Measurements from ENCODE around the gene RCAN2. TPM values are rescaled to one million over a fixed set of nuclear protein-coding genes. Genes with fewer than 3 reads are reported as not detected.

Gene RCAN2
- total RNA-seq, 1 experiment from 2014 or later: not detected

DNA sequence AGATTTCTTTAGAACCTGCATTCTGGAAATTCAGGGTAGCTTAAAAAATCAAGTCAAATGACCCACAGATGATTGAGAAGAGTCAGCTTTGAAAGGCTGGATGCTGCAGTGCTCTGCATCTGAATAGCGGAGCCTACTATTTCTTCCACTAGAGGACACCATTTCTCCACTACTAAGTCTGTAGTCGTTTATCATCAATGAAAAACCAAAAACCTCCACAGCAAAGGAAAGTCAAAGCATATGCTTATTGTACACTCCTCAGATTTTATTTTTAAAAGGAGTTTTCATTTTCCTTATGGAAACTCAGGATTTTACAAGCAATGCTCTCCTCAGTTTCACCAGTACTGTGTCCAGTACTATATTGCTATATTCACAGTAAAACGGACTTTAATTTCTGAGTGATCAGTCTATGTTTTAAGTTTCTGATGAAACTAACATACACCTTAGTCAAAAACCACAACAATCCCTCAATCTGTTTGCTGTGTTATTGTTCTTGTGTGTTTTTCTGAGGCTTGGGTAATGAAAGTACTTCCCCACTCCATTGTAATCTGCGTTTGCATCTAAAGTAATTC, 269.9 kb downstream of the RCAN2 start:
- in situ Hi-C loops (cut with HindIII; ENCODE audit: low pct_unique_long_range_greater_than_20kb, low sequenced_read_pairs): no loop called here
- peak; percentile 6 for DNase-seq (ENCODE audit: low read depth)

DNA sequence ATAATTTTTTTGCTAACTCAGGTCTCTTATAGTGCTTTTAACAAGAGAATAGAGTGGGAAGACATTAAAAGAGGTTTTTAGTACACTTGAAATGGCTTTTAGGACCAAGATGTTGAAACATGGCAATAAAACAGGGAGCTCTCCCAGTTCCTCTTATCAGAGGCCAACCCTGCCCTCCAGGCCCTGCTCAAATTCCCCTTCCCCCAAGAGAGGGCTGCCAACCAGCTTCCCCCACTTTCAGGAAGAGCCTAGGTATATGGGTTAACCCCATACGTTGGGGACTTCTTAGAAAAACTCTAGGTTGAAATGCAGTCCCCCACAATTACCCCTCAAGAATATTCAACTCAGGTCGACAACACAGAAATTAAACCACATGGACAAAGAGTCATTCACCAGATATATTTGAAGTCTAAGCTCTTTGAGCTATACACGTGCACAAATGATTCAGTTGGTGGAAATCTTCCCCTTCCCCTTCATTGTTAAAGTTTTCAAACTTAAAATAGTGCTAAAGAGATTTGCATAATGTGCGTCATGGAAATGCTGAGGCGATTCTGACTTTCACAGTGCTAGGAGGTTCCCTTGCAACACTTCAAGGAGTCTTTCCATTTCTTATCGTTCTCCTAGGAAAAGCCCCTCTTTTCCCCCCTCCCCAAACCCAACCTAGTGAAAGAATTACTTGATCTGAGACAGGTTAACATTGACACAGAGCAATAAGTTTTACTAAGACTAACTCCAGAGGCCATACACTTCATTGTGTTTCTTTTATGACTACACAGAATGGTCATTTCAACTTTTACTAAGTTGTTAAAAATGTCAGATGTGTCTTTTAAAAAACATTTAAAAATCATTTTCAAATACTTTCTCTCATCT, 270.7 kb downstream of the RCAN2 start:
- in situ Hi-C loops (cut with HindIII; ENCODE audit: low pct_unique_long_range_greater_than_20kb, low sequenced_read_pairs): no loop called here

DNA sequence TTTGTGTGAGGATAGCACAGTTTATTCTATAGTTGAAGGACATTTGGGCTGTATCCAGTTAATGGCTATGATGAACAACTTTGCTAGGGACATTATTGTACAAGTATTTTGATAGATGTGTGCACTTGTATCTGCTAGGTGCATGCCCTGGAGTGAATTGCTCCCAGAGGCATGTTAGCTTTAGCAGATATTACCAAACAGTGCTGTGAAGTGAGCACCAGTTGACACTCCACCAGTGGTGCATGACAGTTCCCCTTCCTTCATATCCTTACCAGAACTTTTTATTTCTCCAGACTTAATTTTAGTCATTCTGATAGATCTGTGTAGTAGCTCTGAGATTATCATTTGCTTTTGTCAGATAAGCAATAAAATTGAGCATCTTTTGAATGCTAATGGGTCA, 271.6 kb downstream of the RCAN2 start:
- DNase-seq (ENCODE audit: low read depth): no peak
- in situ Hi-C loops (cut with HindIII; ENCODE audit: low pct_unique_long_range_greater_than_20kb, low sequenced_read_pairs): no loop called here

More for the DNA sequence above, 270.7 kb downstream of the RCAN2 start:
- DNase-seq (ENCODE audit: low read depth): no peak

DNA sequence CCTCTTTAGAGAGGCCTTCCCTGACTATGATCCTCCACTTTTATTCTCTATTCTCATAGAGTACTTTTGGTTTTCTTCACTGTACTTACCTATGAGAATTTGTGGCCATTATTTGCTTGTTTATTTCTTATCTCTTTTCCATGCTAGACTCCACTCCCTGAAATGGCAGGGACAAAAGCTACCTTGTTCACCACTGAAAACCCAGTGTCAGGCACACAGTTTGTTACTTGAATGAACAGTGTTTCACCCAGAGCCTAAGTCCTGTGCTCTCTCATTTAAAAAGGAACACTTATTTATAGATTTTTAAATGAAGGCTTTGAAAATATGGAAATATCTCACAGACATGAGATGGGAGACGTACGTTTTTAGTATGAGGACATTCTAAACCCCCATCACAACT, 272.8 kb downstream of the RCAN2 start:
- no peak for DNase-seq (ENCODE audit: low read depth)
- in situ Hi-C loops (cut with HindIII; ENCODE audit: low pct_unique_long_range_greater_than_20kb, low sequenced_read_pairs): no loop called here

DNA sequence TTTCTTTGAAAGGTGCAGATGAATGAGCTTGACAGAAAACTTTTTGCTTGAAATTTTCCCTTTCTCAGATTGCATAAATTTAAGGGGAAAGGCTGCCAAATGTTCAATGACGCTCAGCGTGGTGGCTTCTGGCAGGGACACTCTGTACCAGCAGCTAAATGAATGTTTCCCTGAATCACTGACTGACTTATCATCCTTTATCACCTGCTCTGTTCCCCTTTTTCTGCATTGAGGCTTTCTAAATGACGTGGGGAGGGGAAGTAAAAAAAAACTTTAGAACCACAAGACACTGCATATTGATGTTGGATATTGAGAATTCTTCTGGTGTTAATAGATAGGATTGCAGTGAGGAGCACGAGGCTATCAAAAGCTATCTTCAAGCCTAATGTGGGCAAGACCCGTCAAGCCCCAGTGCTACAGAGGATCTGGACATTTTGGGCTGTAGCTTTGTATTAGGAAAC, 273.5 kb downstream of the RCAN2 start:
- in situ Hi-C loops (cut with HindIII; ENCODE audit: low pct_unique_long_range_greater_than_20kb, low sequenced_read_pairs): no loop called here
- DNase-seq (ENCODE audit: low read depth): no peak

DNA sequence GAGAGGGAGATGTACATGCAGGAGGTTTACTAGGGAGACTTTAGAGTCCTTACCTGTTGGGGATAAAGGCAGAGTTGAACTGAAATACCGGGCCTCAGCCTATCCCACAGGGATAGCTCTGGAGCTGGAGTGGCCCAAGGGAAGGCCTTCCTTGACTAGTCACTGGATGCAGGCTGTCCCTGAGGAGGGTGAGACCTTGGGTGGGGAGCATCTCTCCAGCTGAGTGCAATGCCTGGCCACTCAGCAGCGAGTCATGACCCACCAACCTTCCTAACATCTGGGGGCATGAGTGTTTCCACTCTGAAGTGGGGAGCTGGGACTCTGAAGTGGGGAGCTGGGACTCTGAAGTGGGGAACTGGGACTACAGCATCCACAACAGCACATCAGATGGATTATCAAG, 274.4 kb downstream of the RCAN2 start:
- in situ Hi-C loops (cut with HindIII; ENCODE audit: low pct_unique_long_range_greater_than_20kb, low sequenced_read_pairs): no loop called here
- DNase-seq (ENCODE audit: low read depth): no peak

DNA sequence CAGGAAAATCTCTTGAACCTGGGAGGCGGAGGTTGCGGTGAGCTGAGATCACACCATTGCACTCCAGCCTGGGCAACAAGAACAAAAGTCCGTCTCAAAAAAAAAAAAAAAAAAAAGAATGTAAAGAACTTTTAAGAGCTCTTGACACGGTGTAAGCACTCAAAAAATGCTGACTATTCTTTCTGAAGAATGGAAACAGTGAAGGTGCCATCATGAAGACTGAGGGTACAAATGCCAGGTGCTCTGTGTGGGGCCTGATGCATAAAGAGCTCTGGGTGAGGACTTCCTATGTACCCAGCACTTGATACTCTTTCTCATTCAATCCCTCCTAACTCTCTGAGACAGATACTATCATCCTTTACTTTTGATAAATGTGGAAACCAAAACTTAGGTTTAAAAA, 275.5 kb downstream of the RCAN2 start:
- in situ Hi-C loops (cut with HindIII; ENCODE audit: low pct_unique_long_range_greater_than_20kb, low sequenced_read_pairs): no loop called here
- DNase-seq (ENCODE audit: low read depth): no peak

DNA sequence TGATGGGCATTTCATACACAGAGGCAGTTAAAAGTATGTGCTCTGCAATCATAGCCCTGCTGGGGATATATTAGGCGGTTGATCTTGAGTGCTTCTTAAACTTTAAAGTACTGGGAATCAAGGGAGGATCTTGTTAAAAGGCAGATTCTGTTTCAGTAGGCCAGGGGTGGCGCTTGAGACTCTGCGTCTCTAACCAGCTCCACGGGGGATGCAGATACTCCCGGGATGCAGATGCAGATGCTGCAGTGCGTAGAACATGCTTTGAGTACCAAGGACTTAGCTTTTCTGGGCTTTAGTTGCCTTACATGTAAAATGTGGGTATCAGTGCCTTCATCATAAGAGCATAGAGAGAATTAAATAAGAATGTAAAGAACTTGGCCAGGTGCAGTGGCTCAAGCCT, 276.0 kb downstream of the RCAN2 start:
- in situ Hi-C loops (cut with HindIII; ENCODE audit: low pct_unique_long_range_greater_than_20kb, low sequenced_read_pairs): no loop called here

DNA sequence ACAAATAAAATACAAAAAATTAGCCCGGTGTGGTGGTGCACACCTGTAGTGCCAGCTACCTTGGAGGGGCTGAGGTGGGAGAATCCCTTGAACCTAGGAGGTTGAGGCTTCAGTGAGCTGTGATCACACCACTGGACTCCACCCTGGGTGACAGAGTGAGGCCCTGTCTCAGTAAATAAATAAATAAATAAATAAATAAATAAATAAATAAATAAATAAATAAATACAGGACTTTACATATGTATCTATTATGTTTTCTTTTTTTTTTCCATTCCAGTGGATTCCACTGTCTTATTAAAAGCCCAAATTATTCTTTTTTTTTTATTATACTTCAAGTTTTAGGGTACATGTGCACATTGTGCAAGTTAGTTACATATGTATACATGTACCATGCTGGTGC, 279.3 kb downstream of the RCAN2 start:
- no peak for DNase-seq (ENCODE audit: low read depth)
- in situ Hi-C loops (cut with HindIII; ENCODE audit: low pct_unique_long_range_greater_than_20kb, low sequenced_read_pairs): no loop called here

More for the DNA sequence above, 276.0 kb downstream of the RCAN2 start:
- no peak for DNase-seq (ENCODE audit: low read depth)

DNA sequence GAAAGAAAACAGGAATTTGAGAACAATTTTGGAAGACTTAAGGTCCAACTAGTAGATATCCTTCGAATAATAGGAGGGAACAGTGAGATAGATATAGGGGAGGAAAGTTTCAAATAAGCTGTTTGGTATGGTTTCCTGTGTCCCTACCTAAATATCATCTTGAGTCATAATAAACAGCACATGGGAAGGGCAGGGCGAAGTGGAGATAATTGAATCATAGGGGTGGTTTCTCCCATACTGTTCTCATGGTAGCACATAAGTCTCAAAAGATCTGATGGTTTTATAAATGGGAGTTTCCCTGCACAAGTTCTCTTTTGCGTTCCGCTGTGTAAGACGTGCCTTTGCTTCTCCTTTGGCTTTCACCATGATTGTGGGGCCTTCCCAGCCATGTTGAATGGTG, 281.0 kb downstream of the RCAN2 start:
- no peak for DNase-seq (ENCODE audit: low read depth)
- in situ Hi-C loops (cut with HindIII; ENCODE audit: low pct_unique_long_range_greater_than_20kb, low sequenced_read_pairs): no loop called here

DNA sequence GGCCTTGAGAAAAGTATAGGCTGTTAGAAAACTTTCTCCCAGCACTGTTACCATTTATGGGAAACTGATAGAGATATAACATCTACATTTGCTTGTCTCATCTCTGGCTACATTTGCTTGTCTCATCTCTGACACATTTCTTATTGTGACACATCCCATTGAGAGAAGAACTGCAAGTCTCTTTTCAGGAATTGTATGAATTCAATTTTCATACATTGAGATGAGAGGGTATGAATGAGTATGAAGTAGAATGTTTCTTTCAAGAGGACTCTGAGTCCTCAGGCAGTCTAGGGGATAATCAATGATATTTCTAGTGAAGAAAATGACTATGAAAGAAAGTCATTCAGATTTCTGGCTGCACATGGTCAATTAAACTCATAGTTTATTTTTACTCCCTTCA, 282.9 kb downstream of the RCAN2 start:
- in situ Hi-C loops (cut with HindIII; ENCODE audit: low pct_unique_long_range_greater_than_20kb, low sequenced_read_pairs): no loop called here
- DNase-seq (ENCODE audit: low read depth): no peak

DNA sequence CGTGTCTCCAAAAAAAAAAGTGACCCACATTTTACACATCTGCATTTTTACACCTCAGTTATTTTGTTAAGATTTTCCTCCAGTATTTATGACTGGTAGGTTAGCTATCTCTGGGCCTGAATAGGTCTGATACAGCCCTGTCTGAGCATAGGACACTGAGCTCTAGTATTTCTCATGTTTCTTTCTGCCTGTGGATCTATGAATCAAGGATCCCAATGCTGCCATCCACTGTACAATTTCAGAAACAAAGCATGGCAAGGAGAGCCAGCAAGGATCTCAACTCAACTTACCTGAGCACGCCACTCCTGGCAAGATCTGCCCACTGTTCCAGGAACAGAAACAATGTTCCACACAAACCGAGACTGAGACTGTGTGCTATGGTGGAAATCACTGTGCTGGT, 284.1 kb downstream of the RCAN2 start:
- in situ Hi-C loops (cut with HindIII; ENCODE audit: low pct_unique_long_range_greater_than_20kb, low sequenced_read_pairs): no loop called here
- DNase-seq (ENCODE audit: low read depth): no peak

DNA sequence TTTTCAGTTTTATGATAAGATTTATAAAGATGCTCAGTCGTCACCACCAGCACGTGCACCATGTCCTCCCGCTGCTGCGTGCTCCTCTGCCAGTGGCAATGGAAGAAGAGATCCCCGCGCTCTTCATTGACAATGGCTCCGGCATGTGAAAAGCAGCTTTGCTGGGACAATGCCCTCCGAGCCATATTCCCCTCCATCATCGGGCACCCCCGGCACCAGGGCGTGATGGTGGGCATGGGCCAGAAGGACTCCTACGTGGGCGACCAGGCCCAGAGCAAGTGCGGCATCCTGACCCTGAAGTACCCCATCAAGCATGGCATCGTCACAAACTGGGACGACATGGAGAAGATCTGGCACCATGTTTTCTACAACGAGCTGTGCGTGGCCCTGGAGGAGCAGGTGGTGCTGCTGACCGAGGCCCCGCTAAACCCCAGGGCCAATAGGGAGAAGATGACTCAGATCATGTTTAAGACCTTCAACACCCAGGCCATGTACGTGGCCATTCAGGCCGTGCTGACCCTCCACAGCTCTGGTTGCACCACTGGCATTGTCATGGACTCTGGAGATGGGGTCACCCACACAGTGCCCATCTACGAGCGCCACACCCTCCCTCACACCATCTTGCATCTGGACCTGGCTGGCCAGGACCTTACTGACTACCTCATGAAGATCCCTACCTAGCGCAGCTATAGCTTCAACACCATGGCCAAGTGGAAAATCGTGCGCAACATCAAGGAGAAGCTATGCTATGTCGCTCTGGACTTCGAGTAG, 286.2 kb downstream of the RCAN2 start:
- in situ Hi-C loops (cut with HindIII; ENCODE audit: low pct_unique_long_range_greater_than_20kb, low sequenced_read_pairs): no loop called here
- DNase-seq (ENCODE audit: low read depth): no peak

DNA sequence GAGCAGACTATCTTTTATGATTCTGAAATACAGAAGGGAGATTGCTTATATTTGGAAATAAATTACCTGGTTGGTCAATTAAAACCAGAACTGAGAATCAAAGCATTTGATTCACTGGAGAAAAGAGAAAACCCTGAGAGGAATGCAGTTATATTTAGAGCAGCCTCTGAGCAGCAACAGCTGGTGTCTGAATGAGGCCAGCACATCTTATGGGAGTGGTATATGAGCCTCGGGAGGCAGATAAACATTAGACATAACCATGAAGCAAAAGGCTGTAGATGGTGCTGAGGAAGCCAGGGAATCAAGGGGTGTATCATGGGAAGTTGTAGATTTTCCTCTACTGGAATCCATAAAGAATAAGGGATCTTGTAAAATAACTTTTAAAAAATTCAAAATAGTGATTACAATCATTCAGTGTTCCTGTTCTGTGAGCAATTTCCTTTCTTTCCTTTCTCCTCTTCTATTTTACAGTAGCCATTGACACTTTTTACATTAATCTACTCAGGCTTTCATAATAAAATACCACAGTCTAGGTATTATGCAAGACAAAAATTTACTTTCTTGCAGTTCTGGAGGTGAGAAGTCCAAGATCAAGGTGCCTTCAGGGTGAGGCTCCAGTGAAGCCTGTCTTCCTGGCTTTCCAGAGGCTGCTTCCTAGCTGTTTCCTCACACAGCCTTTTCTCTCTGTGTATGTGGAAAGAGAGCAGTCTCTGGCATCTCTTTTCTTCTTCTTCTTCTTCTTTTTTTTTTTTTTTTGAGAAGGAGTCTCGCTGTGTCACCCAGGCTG, 287.7 kb downstream of the RCAN2 start:
- in situ Hi-C loops (cut with HindIII; ENCODE audit: low pct_unique_long_range_greater_than_20kb, low sequenced_read_pairs): no loop called here
- DNase-seq (ENCODE audit: low read depth): no peak

DNA sequence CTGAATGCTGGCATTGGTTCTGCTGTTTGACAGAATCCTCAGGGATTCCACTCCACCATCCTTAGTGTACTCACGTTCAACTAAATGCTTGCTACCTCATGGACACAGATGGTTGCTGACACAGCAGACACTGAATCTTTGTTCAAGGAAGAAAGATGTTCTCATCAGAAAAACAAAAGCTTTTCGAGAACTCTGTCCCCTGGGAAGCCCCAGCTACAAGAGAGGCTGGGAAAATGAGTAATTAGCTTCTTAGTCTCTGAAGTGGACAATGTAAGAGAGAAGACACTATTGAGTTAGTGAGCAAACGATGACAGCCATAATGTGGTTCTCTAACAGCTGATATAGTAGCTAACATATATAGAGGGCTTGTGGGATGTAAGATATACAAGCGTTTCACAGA, 289.5 kb downstream of the RCAN2 start:
- no peak for DNase-seq (ENCODE audit: low read depth)
- in situ Hi-C loops (cut with HindIII; ENCODE audit: low pct_unique_long_range_greater_than_20kb, low sequenced_read_pairs): no loop called here

DNA sequence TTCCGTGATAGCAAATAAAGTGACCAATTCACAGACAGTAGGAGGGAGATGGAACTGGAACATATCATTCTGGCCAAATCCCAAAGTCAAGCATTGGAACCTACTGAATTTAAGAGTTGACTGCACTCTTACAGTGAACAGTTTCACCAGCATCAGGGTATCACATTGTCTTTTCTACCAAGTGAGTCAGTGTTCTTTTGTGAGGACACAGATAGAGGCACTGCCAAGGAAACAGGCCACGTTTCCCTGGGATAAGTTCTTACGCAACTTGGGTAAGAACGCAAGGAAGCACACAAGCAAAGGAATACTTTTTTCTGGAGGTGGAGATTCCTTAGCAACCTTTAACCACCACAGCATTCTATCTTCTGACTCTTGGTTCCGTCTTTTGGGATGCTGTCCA, 291.9 kb downstream of the RCAN2 start:
- in situ Hi-C loops (cut with HindIII; ENCODE audit: low pct_unique_long_range_greater_than_20kb, low sequenced_read_pairs): no loop called here
- DNase-seq (ENCODE audit: low read depth): no peak

DNA sequence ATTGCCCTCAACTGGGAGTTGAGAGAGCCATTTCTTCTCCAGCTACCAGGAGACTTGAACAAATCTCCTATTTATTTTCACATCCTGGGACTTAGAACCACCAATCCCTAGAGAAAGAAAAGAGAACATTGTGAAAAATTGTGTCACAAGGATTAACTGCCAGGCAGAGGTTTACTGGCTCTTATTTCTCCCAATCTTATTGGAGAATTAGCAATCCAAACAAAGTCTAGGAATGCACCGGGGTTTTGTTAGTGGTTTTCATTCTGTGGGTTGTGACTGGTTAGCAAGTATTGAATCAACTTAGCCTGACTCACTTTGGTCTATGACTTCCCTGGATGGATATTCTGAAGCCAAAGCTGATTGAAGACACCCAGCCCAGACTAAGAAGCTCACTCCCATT, 299.3 kb downstream of the RCAN2 start:
- DNase-seq (ENCODE audit: low read depth): no peak
- in situ Hi-C loops (cut with HindIII; ENCODE audit: low pct_unique_long_range_greater_than_20kb, low sequenced_read_pairs): no loop called here

DNA sequence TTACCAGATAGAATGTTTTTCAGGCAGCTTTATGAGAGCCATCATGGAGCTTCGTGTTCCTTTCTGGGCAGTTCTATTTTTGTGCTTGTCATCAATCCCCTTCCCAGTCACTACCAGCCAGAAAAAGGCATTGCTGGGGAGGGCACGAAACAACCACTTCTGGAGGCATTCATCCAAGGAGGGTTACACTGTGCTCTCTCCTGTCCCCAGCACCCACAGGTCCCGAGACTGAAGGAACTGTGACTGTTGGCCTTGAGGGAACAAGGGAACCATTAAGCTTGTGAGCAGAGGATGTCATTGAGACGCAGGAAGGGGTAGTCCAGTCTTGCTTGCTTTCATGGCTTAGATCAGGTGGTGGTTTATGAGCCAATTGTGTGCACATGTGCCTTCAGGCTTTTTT, 300.4 kb downstream of the RCAN2 start:
- DNase-seq (ENCODE audit: low read depth): no peak
- in situ Hi-C loops (cut with HindIII; ENCODE audit: low pct_unique_long_range_greater_than_20kb, low sequenced_read_pairs): no loop called here
